Left lung (tissue), 10 donors: Measurements from ENCODE around the gene UPF1. TPM values are rescaled to one million over a fixed set of nuclear protein-coding genes. Genes with fewer than 3 reads are reported as not detected.

Experiments used
- ATAC-seq: fragments of 200-7000 bp; cut with Tn5 transposase; one replicate; pipeline ENCODE4 v1.9.1; 2020; ENCODE audit warnings: moderate library complexity
- DNase-seq, 4 donors: peaks; one replicate each; pipeline ENCODE4 v3.0.0-alpha.2; 2013 to 2020
- H3K27ac ChIP-seq, 2 donors: fragments of 200-600 bp; sonication (generic) in 1 of 2; one replicate each; pipeline versions ENCODE4 v1.5.0 to v1.8.0; 2020 to 2021
- H3K27me3 ChIP-seq, 2 donors: fragments of 200-600 bp; sonication (generic) in 1 of 2; one replicate each; pipeline versions ENCODE4 v1.5.0 to v1.8.0; 2020 to 2021
- H3K36me3 ChIP-seq, 2 donors: fragments of 200-600 bp; sonication (generic) in 1 of 2; one replicate each; pipeline versions ENCODE4 v1.5.0 to v1.8.0; 2020 to 2021
- H3K4me1 ChIP-seq, 2 donors: fragments of 200-600 bp; one replicate each; pipeline ENCODE4 v1.8.0; 2021
- H3K4me3 ChIP-seq, 2 donors: fragments of 200-600 bp; sonication (generic) in 1 of 2; one replicate each; pipeline versions ENCODE4 v1.5.0 to v1.8.0; 2020 to 2021; ENCODE audit warnings: mild to moderate bottlenecking in 1 of 2
- H3K9me3 ChIP-seq, 2 donors: fragments of 200-600 bp; sonication (generic) in 1 of 2; one replicate each; pipeline versions ENCODE4 v1.5.0 to v1.8.0; 2020 to 2021
- CTCF ChIP-seq, 2 donors: fragments of 200-600 bp; sonication (generic) in 1 of 2; IDR thresholded peaks; one replicate each; pipeline versions ENCODE4 v1.5.0 to v1.8.0; 2021; ENCODE audit warnings: antibody characterized with exemption in 2 of 2
- intact Hi-C, 2 donors: fragments of 100-400 bp; cut with DNase I; formaldehyde crosslinking; loops; one replicate each; pipeline versions ENCODE4 v1.11.2 to v1.14.2; 2022
- polyA plus RNA-seq, 6 donors: library from polyadenylated mRNA; unstranded; fragments of 120-200 nt; gene quantifications; one replicate each; pipeline ENCODE4 v1.2.1, GENCODE V29; 2013; ENCODE audit not compliant: insufficient read length in 6 of 6
- total RNA-seq, 2 donors: library from RNA; stranded (reverse); fragmentation: NEBNext Ultra II Directional; extraction: Animal tissue kit (Norgen Biotek cat#: 25700); gene quantifications; one replicate each; pipeline ENCODE4 v1.2.1, GENCODE V29; 2021
- donor health status: DM: no; HTN: yes; CAD: no.
- donor health status: DM: no; HTN: no; CAD: no.

UPF1 gene
- total and polyA plus RNA-seq, 8 donors, result 49.1 to 80.9 (median 55.3) TPM

GRCh38 chr19:18856385-18857126 is 24.8 kb downstream of the UPF1 start:
- H3K9me3 ChIP-seq, result no peaks in the 10 kb centered on the region
- DNase-seq, result peak in 1 of 4 donors; percentile 24
- no peaks in the 10 kb centered on the region for H3K27me3 ChIP-seq
- no peak overlapping the region for H3K4me3 ChIP-seq
- H3K27ac ChIP-seq, result no peak overlapping the region
- ATAC-seq, result peak; percentile 35
- TF ChIP-seq CTCF (IDR thresholded peaks at IDR 0.05), result no peak
- H3K36me3 ChIP-seq, result peaks cover 8 to 100% of the 10 kb centered on the region in 2 donors
- intact Hi-C loops, result no loop called here
- peaks cover 0 to 6% of the 10 kb centered on the region in 2 donors for H3K4me1 ChIP-seq

- Histone ChIP-seq H3K4me1 (peaks cover 0 to 6% of the 10 kb centered on the region in 2 donors), H3K9me3 (no peaks in the 10 kb centered on the region), H3K4me3 (no peak overlapping the region), H3K27ac (no peak overlapping the region), H3K36me3 (peaks cover 8 to 100% of the 10 kb centered on the region in 2 donors), H3K27me3 (no peaks in the 10 kb centered on the region)
- DNase-seq (no peak), ATAC-seq (no peak)
- no peak for TF ChIP-seq CTCF (IDR thresholded peaks at IDR 0.05)
- intact Hi-C loops, result no loop called here
Observed at GRCh38 chr19:18857223-18857622, 25.5 kb downstream of the UPF1 start.

GRCh38 chr19:18858906-18859646 is 27.3 kb downstream of the UPF1 start:
- H3K27me3 ChIP-seq, result no peaks in the 10 kb centered on the region
- H3K4me3 ChIP-seq, result no peak overlapping the region
- intact Hi-C loops, result no loop called here
- H3K36me3 ChIP-seq, result peaks cover 8 to 100% of the 10 kb centered on the region in 2 donors
- H3K4me1 ChIP-seq, result peaks cover 0 to 6% of the 10 kb centered on the region in 2 donors
- H3K27ac ChIP-seq, result no peak overlapping the region
- H3K9me3 ChIP-seq, result no peaks in the 10 kb centered on the region
- no peak for TF ChIP-seq CTCF (IDR thresholded peaks at IDR 0.05)
- DNase-seq, result no peak
- no peak for ATAC-seq

- H3K9me3 ChIP-seq, result no peaks in the 10 kb centered on the region
- H3K27ac ChIP-seq, result no peak overlapping the region
- no peaks in the 10 kb centered on the region for H3K27me3 ChIP-seq
- H3K4me1 ChIP-seq, result peaks cover 0 to 6% of the 10 kb centered on the region in 2 donors
- peaks cover 4 to 100% of the 10 kb centered on the region in 2 donors for H3K36me3 ChIP-seq
- DNase-seq, result peak in 1 of 4 donors; percentile 64
- intact Hi-C loops, result no loop called here
- no peak overlapping the region for H3K4me3 ChIP-seq
- TF ChIP-seq CTCF (IDR thresholded peaks at IDR 0.05), result no peak
- ATAC-seq, result no peak
Observed at GRCh38 chr19:18859676-18860301, 28.0 kb downstream of the UPF1 start.

GRCh38 chr19:18860302-18860700 is 28.5 kb downstream of the UPF1 start:
- H3K27ac ChIP-seq, result no peak overlapping the region
- intact Hi-C loops, result no loop called here

More at GRCh38 chr19:18860302-18860700, 28.5 kb downstream of the UPF1 start:
- Histone ChIP-seq H3K27me3 (no peaks in the 10 kb centered on the region), H3K36me3 (peaks cover 0 to 100% of the 10 kb centered on the region in 2 donors), H3K9me3 (no peaks in the 10 kb centered on the region), H3K4me1 (peaks cover 0 to 6% of the 10 kb centered on the region in 2 donors), H3K4me3 (no peak overlapping the region)
- ATAC-seq (no peak), DNase-seq (no peak)
- no peak for TF ChIP-seq CTCF (IDR thresholded peaks at IDR 0.05)
